Panc1 (cell line): ENCODE data around the gene CAND2.

Experiments used
- POLR2AphosphoS5 ChIP-seq: IDR thresholded peaks from 2 replicates; pipeline ENCODE4 v1.6.1; 2012; ENCODE audit warnings: mild to moderate bottlenecking, low read depth, low read length, moderate library complexity
- TF ChIP-seq, protein P1 (sequence below): fragments of 450-650 bp; IDR thresholded peaks from 2 replicates; pipeline ENCODE4 v1.5.1; 2017; ENCODE audit warnings: mild to moderate bottlenecking

DNA sequence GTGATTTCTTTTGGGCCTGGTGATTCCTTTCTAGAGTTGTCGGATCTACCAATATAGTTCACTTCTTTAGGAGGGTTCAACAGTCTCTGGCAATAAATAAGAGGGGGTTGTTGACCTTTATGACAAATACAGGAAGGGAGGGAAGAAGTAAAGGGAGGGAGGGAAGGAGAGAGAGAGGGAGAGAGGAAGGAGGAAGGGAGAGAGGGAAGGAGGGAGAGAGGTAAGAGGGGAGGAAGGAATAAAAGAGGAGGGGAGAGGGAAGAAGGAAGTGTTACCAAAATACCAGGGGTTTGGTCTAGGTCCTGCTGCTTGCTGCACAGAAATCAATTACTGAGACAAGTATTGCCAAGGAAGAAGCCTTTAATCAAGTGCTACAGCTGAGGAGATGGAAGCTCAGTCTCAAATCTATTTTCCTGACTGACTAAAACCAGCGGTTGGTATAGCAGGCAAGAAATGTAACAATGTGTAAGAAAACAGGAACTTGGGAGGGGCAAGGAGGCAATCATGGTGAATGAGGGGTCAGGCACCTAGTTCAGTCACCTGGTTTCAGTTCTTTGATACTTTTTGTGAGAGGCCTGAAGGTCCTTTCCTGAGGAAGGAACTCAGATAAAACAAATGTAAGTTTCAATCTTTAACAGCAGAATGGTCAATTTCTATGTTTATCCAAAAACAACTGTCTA, 23.3 kb upstream of the CAND2 start:
- TF ChIP-seq, protein P1, sequence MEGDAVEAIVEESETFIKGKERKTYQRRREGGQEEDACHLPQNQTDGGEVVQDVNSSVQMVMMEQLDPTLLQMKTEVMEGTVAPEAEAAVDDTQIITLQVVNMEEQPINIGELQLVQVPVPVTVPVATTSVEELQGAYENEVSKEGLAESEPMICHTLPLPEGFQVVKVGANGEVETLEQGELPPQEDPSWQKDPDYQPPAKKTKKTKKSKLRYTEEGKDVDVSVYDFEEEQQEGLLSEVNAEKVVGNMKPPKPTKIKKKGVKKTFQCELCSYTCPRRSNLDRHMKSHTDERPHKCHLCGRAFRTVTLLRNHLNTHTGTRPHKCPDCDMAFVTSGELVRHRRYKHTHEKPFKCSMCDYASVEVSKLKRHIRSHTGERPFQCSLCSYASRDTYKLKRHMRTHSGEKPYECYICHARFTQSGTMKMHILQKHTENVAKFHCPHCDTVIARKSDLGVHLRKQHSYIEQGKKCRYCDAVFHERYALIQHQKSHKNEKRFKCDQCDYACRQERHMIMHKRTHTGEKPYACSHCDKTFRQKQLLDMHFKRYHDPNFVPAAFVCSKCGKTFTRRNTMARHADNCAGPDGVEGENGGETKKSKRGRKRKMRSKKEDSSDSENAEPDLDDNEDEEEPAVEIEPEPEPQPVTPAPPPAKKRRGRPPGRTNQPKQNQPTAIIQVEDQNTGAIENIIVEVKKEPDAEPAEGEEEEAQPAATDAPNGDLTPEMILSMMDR: no peak
- no peak for TF ChIP-seq POLR2AphosphoS5
